Vagina (tissue), 2 donors: ENCODE data around the gene SPINT2. TPM values are rescaled to one million over a fixed set of nuclear protein-coding genes. Genes with fewer than 3 reads are reported as not detected.
A peak's percentile ranks its signal among the peaks of the same experiment; 100 is the strongest.

Experiments used
- DNase-seq, 2 donors: peaks; one replicate each; pipeline ENCODE4 v3.0.0-alpha.2; 2017; ENCODE audit errors: extremely low spot score in 2 of 2
- H3K27ac ChIP-seq: fragments of 200-600 bp; sonication (generic); one replicate; pipeline ENCODE4 v1.5.1; 2019
- H3K27me3 ChIP-seq: fragments of 200-600 bp; sonication (generic); one replicate; pipeline ENCODE4 v1.5.1; 2019
- H3K36me3 ChIP-seq, 2 donors: fragments of 200-600 bp; sonication (generic); one replicate each; pipeline ENCODE4 v1.5.1; 2017 to 2019
- H3K4me1 ChIP-seq: fragments of 200-600 bp; sonication (generic); one replicate; pipeline ENCODE4 v1.5.1; 2019
- H3K4me3 ChIP-seq, 2 donors: fragments of 200-600 bp; sonication (generic); 1 replicate in 1 of 2; 2 replicates in 1 of 2; pipeline ENCODE4 v1.5.1; 2016 to 2019
- H3K9me3 ChIP-seq: fragments of 200-600 bp; sonication (generic); one replicate; pipeline ENCODE4 v1.5.1; 2019
- POLR2A ChIP-seq, 2 donors: fragments of 450-650 bp; IDR thresholded peaks; one replicate each; pipeline ENCODE4 v1.6.1; 2017; ENCODE audit warnings: antibody characterized with exemption in 2 of 2, mild to moderate bottlenecking in 2 of 2, moderate library complexity in 2 of 2
- POLR2AphosphoS5 ChIP-seq, 2 donors: sonication (generic); formaldehyde crosslinking; IDR thresholded peaks; one replicate each; pipeline ENCODE4 v1.9.0; 2017; ENCODE audit warnings: antibody characterized with exemption in 2 of 2, mild to moderate bottlenecking in 2 of 2, low read depth in 1 of 2; ENCODE audit not compliant: insufficient read depth in 1 of 2
- intact Hi-C: fragments of 100-400 bp; cut with DNase I; formaldehyde crosslinking; loops from one replicate; pipeline ENCODE4 v1.15.1; 2023
- total RNA-seq: library from RNA; depleted of rRNA; stranded (reverse); fragments of >200 nt; gene quantifications from one replicate; pipeline ENCODE4 v1.2.3, GENCODE V29; 2016
- TF ChIP-seq, protein P1 (sequence below), 3 experiments: fragments of 450-650 bp in 2 of 3; fragments of 200-600 bp in 1 of 3; sonication (generic) in 1 of 3; IDR thresholded peaks; one replicate each; pipeline ENCODE4 v1.5.1; 2017 to 2019; ENCODE audit warnings: antibody characterized with exemption in 3 of 3, mild to moderate bottlenecking in 2 of 3, moderate library complexity in 2 of 3

Gene SPINT2
- total RNA-seq, 1 donor from 2014 or later: 174 TPM

DNA sequence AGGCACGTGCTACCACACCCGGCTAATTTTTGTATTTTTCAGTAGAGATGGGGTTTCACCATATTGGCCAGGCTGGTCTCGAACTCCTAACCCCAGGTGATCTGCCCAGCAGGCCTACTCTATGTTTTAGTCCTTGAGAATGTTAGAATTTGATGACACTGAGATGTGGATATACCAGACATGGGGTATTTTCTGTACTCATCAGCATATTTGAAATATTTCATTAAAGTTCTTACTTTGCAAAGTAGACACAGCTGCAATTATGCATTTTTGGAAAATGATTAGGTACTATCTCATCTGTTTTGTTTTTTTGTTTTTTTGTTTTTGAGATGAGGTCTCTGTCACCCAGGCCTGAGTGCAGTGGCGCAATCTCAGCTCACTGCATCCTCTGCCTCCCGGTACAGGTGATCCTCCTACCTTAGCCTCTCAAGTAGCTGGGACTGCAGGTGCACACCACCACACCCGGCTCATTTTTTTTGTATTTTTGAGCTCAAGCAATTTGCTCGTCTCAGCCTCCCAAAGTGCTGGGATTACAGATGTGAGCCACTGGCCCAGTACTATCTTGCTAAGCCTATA lies 12.7 kb downstream of the SPINT2 start:
- Histone ChIP-seq H3K36me3 (no peaks in the 10 kb centered on the region), H3K4me3 (no peak overlapping the region), H3K4me1 (peaks cover 32% of the 10 kb centered on the region), H3K27ac (peak overlapping the region; percentile 56), H3K9me3 (no peaks in the 10 kb centered on the region), H3K27me3 (no peaks in the 10 kb centered on the region)
- TF ChIP-seq, protein P1, sequence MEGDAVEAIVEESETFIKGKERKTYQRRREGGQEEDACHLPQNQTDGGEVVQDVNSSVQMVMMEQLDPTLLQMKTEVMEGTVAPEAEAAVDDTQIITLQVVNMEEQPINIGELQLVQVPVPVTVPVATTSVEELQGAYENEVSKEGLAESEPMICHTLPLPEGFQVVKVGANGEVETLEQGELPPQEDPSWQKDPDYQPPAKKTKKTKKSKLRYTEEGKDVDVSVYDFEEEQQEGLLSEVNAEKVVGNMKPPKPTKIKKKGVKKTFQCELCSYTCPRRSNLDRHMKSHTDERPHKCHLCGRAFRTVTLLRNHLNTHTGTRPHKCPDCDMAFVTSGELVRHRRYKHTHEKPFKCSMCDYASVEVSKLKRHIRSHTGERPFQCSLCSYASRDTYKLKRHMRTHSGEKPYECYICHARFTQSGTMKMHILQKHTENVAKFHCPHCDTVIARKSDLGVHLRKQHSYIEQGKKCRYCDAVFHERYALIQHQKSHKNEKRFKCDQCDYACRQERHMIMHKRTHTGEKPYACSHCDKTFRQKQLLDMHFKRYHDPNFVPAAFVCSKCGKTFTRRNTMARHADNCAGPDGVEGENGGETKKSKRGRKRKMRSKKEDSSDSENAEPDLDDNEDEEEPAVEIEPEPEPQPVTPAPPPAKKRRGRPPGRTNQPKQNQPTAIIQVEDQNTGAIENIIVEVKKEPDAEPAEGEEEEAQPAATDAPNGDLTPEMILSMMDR (IDR thresholded peaks at IDR 0.05): no peak
- no peak for TF ChIP-seq POLR2AphosphoS5 (IDR thresholded peaks at IDR 0.05; ENCODE audit: insufficient read depth in 1 of 2, low read depth in 1 of 2)
- TF ChIP-seq POLR2A (IDR thresholded peaks at IDR 0.05): no peak
- intact Hi-C loops: no loop called here
- DNase-seq: no peak

DNA sequence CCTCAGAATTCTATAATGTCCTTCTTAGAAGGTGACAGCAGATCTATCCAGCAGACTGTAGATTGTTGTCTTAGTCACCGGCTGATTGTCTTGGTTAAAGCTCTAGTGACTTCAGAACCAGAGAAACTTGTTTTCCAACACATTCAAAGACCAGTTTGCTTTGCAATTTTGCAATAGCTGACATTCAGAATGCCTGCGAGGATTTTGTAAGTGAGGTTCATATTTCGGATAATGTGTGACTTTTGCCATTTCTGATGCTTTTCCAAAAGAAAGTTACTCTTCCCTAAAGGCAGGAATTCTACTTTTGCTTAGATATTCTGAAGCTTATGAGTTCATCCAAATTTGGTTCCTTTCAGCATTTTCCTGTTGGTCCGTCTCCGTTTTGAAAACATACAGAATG lies 13.2 kb downstream of the SPINT2 start:
- no peaks in the 10 kb centered on the region for H3K27me3 ChIP-seq

DNA sequence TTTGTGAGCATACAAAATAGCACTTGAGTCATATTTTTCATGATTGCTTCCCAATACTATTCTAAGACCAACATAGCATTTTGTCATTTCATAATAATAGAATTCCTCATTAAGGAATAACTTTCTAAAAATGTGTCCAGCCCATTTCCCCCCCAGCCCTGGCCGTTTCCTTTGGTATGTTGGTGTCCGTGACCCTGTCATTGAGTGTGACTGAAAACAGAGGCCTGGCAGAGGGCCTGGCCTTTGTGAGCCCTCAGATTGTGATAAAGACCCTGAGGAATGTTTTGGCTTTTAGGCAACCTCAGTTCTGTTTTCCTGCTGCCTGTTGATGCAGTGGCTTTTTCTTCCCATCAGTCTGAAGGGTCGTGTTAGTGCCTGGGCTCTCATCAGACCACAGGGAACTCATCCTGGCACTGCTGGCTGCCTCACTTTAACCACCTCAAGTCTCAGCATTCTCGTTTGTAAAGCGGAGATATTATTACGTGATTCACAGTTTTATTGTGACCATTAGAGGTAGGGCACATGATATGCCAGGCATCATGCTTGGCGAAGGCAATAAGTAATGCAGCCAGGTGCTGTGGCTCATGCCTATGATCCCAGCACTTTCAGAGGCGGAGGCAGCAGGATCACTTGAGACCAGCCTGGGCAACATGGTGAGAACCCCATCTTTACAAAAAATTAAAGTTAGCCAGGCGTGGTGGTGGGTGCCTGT lies 13.8 kb downstream of the SPINT2 start:
- H3K27ac ChIP-seq: peak overlapping the region; percentile 56
- intact Hi-C loops: no loop called here
- no peaks in the 10 kb centered on the region for H3K27me3 ChIP-seq
- peaks cover 37% of the 10 kb centered on the region for H3K4me1 ChIP-seq
- H3K4me3 ChIP-seq: no peak overlapping the region
- no peaks in the 10 kb centered on the region for H3K9me3 ChIP-seq
- H3K36me3 ChIP-seq: no peaks in the 10 kb centered on the region
- TF ChIP-seq, protein P1 (IDR thresholded peaks at IDR 0.05): no peak
- TF ChIP-seq POLR2AphosphoS5 (IDR thresholded peaks at IDR 0.05; ENCODE audit: insufficient read depth in 1 of 2, low read depth in 1 of 2): peak in 1 of 2 donors; percentile 46
- no peak for TF ChIP-seq POLR2A (IDR thresholded peaks at IDR 0.05)
- no peak for DNase-seq

More for the DNA sequence above, 13.2 kb downstream of the SPINT2 start:
- H3K4me3 ChIP-seq: no peak overlapping the region
- no peaks in the 10 kb centered on the region for H3K9me3 ChIP-seq
- peaks cover 37% of the 10 kb centered on the region for H3K4me1 ChIP-seq
- intact Hi-C loops: no loop called here
- DNase-seq: no peak
- peak overlapping the region; percentile 56 for H3K27ac ChIP-seq
- no peaks in the 10 kb centered on the region for H3K36me3 ChIP-seq
- TF ChIP-seq POLR2AphosphoS5 (IDR thresholded peaks at IDR 0.05; ENCODE audit: insufficient read depth in 1 of 2, low read depth in 1 of 2) (no peak), POLR2A (IDR thresholded peaks at IDR 0.05) (no peak)
- TF ChIP-seq, protein P1 (IDR thresholded peaks at IDR 0.05): no peak

DNA sequence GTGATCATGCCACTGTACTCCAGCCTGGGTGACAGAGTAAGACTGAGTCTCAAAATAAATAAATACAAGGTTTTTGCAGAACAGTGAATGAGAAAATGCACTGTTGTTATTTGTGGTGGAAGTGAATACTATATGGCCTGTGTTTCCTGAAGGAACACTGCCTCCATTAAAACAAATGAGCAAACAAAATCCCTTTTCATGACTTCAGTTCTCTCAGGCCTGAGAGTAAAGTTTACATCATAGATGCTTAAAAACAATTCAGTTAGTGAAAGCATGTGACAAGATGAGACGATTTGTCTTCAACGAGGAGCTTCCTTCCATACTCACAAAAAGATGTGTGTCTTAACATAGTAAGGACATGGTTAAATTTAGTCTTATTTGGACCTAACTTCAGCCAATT lies 14.4 kb downstream of the SPINT2 start:
- DNase-seq: no peak
- Histone ChIP-seq H3K4me1 (peaks cover 37% of the 10 kb centered on the region), H3K4me3 (no peak overlapping the region), H3K36me3 (no peaks in the 10 kb centered on the region), H3K9me3 (no peaks in the 10 kb centered on the region), H3K27me3 (no peaks in the 10 kb centered on the region), H3K27ac (peak overlapping the region; percentile 56)
- TF ChIP-seq, protein P1 (IDR thresholded peaks at IDR 0.05): no peak
- TF ChIP-seq POLR2A (IDR thresholded peaks at IDR 0.05) (no peak), POLR2AphosphoS5 (IDR thresholded peaks at IDR 0.05; ENCODE audit: insufficient read depth in 1 of 2, low read depth in 1 of 2) (no peak)
- intact Hi-C loops: no loop called here
